Dedifferentiated amniotic fluid mesenchymal stem cell (primary cell): ENCODE measurements around the gene KRT23.
"Not testable (repeated sequence)": the region's sequence is repeated elsewhere in the genome, so short reads cannot be mapped to it uniquely, and the experiment has no call there.

ENCODE experiments used
- DNase-seq: peaks from one replicate; pipeline ENCODE4 v3.0.0-alpha.2; 2016; ENCODE audit errors: extremely low spot score

The KRT23 gene

DNA sequence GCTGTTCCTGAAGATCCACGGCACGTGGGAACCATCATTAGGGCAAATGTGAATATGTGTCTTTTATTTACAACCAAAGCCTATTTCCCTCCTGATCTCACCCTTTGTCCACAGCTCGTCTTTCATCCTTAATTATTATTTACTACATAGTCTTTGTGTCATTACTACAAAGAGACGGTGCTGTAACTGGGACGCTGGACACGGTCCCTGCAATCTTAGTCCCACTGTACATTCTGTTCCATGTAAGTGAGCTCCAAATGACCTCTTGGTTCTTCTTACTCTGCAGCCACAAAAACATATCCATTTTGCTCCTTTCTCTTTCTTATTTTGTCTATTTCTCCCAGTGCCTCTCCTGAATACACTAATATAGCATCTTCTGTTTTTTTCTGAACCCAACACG, 12.7 kb upstream of the KRT23 start:
- no peak for DNase-seq

GRCh38 chr17:40949418-40949817, 12.0 kb upstream of the KRT23 start:
- no peak for DNase-seq

GRCh38 chr17:40947929-40948328, 10.5 kb upstream of the KRT23 start:
- no peak for DNase-seq

- DNase-seq = no peak
These were observed 8.0 kb upstream of the KRT23 start for GRCh38 chr17:40945414-40945813.

- DNase-seq = no peak
These were observed 7.1 kb upstream of the KRT23 start for GRCh38 chr17:40944531-40944930.

- DNase-seq = no peak
These were observed 5.1 kb upstream of the KRT23 start for GRCh38 chr17:40942553-40942952.

DNA sequence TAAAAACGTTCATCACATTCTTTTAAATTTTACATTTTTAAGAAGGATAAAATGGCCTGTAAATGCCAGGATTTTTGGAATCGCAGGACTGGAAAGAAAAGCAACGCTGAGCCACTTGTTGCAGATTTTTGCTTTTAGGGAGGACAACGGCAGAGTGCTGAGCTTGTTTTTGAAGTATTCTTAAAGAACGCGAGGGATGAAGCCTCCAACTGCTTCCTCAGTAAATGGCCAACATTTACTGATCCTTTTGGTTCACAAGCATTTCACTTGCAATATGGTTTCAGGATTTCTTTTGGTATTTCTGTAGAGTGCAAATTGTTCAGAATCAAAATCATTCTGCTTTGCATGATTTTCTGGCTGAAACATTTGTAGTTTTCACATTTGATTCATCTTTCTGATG, 2.8 kb upstream of the KRT23 start:
- DNase-seq = no peak

- no peak for DNase-seq
These were observed 1.5 kb upstream of the KRT23 start for GRCh38 chr17:40938981-40939380.

- no peak for DNase-seq
These were observed 470 bp downstream of the KRT23 start for GRCh38 chr17:40936976-40937375.

DNA sequence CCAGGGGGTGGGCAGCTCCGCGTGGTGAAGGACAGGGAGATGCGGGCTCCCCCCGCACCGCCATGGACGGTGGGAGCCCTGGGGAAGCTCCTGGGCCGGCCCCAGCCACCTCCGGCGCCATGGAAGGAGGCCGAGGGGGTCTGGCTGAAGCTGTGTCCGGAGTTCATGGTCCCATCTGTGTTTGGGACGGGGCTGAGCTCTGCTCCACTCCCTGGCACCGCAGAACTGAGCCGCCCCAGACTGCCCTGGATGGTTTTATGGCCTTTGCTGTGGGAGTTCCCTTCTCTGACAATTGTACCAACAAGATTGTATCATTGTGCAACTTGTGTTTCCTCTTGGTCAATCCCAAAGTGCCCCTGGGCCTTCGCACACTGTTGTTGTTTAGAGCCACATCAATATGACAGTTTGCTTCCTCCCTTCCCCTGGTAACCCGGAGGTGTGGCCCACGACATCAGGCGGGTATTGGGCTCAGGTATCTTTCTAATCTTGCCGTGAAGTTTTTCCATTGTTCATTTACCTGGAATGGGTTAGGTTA, 942 bp downstream of the KRT23 start:
- DNase-seq = no peak

DNA sequence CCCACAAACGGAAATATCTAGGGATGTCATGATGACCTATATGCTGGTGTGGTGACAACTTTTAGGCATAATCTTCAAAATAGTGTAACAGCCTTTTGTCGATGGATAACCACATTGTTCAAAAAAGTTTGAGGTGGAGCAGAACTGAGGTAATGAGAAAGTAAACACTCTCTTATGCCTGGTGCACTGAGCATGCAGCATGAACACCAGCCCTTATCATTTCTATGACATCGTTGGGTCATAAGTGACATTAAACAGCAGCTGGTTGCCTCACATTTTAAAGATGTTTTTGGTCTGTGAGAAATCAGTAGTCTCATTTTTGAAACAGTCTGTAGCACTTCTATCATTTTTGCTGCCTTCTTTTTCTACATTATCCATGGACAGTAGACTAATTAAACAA, 1.8 kb downstream of the KRT23 start:
- DNase-seq = no peak

GRCh38 chr17:40932608-40933007, 4.8 kb downstream of the KRT23 start:
- DNase-seq = no peak

DNA sequence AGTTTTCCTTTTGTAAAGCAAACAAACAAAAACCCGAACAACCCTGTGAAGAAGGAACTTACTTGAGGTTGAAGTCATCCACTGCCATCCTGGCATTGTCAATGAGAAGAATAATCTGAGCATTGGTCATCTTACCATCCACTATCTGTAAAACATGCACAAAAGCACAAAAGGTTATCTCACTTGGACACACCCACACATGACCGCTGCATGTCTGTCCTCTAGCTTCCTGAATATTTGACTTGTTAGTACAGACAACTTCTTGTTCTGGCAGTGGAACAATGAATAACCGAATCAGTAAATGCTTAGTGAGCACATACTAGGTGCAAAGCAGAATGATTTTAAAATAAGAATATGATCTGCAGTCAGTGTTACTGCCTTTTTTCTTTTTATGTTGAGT, 6.1 kb downstream of the KRT23 start:
- no peak for DNase-seq

DNA sequence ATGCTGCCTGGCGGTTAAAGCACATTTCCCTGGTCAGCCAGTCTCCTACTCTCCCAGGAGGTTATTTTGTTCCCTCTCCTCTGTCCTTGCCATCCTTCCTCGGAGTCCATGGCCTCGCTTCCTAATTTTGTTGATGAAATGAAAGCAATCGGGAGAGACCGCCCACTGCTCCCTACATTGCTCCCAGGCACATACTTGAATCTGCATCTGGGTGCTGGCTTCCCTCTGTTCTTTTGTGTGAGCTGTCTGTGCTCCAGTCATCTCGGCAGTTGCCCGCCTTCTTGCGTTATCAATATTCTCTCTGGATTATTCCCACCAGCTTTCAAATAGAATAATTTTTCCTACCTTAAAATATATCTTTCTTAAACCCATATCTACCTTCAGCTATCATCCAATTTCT, 11.1 kb downstream of the KRT23 start:
- no peak for DNase-seq

DNA sequence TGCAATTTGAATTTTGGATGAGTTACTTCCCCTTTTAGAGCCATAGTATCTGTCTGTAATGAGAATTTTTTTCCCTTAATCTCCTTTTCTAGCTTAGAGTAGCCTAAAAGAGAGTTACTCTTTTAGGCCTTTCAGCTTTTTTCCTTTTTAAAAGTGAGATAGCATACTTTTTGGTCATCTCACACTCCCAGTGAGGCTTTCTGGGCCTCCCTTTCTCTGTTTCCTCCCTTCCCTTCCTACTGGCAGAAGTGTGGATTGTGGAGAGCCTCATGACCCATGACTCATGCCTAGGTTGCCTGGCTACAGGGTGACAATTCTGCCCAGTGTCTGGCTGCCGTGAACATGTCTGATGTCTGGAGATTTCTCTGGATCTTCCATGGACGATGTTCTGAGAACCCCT, 15.2 kb downstream of the KRT23 start:
- DNase-seq = peak; percentile 65

DNA sequence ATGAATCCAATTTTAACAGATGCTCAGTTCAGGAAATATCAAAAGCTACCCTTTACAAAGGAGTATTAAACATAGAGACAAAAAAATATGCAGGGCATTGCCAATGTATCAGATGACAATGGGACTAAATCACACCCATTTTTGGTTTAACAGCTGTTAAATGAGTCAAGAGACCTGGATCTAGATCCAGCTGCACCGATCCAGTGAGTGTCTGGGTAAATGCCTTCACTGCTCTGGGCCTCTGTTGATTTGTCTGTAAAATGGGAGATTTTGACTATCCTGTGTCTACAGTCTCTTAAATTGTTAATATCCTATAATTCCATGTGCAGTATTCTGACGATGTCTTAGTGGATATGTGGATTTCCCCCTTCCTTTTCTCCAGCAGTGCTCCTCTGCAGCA, 16.4 kb downstream of the KRT23 start:
- DNase-seq = no peak

GRCh38 chr17:40917116-40917515, 20.3 kb downstream of the KRT23 start:
- not testable (repeated sequence) for DNase-seq

GRCh38 chr17:40916366-40916765, 21.1 kb downstream of the KRT23 start:
- DNase-seq = no peak

DNA sequence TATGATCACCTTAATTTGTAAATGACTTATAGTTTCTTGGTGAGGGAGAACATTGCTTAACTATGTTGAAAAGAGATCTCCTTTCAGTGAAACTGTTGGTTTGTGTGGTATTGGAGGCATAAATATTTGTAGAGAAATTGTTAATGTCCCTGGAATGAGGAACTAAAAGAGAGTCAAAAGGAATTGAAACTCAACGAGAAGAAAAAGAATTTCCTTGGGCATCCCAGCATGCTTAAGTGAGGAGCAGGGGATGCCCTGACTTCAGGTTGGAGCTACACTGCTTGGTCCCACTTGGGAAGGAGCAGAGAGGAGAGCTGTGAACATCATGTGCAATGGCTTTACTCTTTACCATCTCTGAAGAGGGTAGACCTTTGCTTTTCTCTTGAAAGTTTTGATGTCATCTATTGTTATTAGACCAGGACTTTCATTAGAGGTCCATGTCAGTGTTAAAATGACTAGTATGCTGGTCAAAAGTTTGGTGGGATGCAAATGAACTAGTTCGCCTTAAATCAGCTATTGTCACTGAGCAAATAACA, 21.7 kb downstream of the KRT23 start:
- DNase-seq = peak; percentile 64

DNA sequence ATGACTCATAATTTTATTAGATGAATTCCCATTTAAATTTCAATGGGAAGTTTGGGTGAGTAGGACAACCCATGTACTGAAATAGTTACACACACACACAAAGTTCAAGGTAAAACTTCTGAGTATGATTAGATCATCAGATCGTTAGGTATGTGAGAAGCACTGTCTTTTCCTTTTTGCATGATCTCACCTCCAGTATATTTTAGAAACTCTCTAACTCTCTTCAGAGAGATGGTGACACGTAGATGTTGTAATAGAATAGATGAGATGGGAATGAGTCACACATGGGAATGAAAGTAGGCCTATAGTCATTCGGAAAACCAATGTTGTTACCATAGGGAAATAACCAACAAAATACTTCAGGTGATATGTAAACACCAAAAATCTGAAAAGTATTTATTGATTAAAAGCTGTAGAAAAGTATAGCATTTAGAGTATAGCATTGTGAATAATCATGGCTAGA, 22.2 kb downstream of the KRT23 start:
- DNase-seq = peak; percentile 83

GRCh38 chr17:40914075-40914855, 23.2 kb downstream of the KRT23 start:
- no peak for DNase-seq

DNA sequence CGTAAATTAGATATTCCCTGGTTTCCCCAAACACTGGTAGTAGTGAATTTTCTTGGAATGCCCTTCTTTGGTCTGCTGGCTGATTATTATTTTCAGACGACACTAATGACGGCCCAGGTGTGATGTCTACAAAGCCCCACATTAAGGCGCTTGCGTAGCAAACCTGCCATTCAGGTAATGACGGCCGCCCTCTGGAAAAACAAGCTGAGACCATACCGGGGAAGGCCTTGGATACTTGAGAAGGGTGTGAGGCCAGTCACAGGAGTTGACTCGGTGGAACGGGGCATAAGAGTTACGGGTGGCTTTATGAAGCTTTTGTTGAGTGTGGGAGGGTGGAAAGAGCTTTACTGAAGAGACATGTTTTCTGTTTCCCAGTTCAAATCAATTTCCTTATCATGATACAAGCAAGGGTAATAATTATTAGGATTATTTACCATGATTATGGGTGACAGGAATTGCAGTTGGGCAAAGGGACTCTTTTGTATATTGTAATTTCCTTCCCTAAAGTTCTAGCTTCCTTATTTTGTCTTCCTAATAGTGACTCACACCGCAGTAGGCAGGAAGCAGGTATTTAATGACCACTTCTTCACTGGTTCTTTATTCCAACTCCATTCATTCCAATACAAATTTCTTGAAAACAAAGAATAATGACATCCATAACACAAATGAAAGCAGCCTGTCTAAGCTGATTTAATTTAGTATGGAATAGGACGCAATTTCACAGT, 24.8 kb downstream of the KRT23 start:
- no peak for DNase-seq

DNA sequence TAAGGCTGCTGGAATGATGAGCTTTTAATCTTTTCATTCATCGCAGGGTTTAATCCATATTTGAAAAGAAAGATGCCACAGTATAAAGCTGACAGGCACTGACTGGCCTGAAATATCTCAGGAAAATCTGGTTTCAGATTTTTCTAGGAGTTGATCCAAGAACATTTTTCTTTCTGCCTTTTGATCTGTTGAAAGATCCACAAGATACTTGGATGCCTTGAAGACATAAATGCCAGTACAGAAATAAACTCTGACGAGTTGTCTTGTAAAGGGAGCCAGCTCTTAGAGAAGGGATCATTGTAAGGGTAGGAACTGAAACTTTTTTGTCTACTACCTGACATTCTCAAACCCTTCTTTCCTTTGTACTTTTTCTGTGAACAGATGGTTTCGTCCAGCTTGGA, 27.0 kb downstream of the KRT23 start:
- DNase-seq = peak; percentile 67
